Measurements from ENCODE around the gene GRB10.

GRB10 gene

GRCh38 chr7:50657912-50658311, 124.8 kb downstream of the GRB10 start:
- TF ChIP-seq PATZ1 (CRISPR knock-in tag; IDR thresholded peaks at IDR 0.05; ENCODE audit: borderline replicate concordance) = no peak
- no peak for TF ChIP-seq ZNF70 (CRISPR knock-in tag; IDR thresholded peaks at IDR 0.05)
- TF ChIP-seq ZNF565 (CRISPR knock-in tag; conservative IDR thresholded peaks at IDR 0.05; ENCODE audit: low read depth) = no peak
- TF ChIP-seq RARB (CRISPR knock-in tag; IDR thresholded peaks at IDR 0.05) = no peak
- TF ChIP-seq, protein P1, sequence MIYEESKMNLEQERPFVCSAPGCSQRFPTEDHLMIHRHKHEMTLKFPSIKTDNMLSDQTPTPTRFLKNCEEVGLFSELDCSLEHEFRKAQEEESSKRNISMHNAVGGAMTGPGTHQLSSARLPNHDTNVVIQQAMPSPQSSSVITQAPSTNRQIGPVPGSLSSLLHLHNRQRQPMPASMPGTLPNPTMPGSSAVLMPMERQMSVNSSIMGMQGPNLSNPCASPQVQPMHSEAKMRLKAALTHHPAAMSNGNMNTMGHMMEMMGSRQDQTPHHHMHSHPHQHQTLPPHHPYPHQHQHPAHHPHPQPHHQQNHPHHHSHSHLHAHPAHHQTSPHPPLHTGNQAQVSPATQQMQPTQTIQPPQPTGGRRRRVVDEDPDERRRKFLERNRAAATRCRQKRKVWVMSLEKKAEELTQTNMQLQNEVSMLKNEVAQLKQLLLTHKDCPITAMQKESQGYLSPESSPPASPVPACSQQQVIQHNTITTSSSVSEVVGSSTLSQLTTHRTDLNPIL (CRISPR knock-in tag; IDR thresholded peaks at IDR 0.05; ENCODE audit: low read depth) = no peak
- no peak for TF ChIP-seq ZFP30 (CRISPR knock-in tag; IDR thresholded peaks at IDR 0.05)
- no peak for TF ChIP-seq OSR1 (CRISPR knock-in tag; IDR thresholded peaks at IDR 0.05)
- TF ChIP-seq GLIS3 (CRISPR knock-in tag; IDR thresholded peaks at IDR 0.05) = no peak
- no peak for TF ChIP-seq ZNF8 (CRISPR knock-in tag; IDR thresholded peaks at IDR 0.05)
- no peak for TF ChIP-seq TOX (CRISPR knock-in tag; IDR thresholded peaks at IDR 0.05; ENCODE audit: borderline replicate concordance)
- no peak for TF ChIP-seq TSHZ2 (CRISPR knock-in tag; IDR thresholded peaks at IDR 0.05)
- no peak for TF ChIP-seq ARNTL (CRISPR knock-in tag; IDR thresholded peaks at IDR 0.05; ENCODE audit: borderline replicate concordance, low read depth)
- no peak for TF ChIP-seq ISL1 (CRISPR knock-in tag; IDR thresholded peaks at IDR 0.05)
- TF ChIP-seq, protein P2, sequence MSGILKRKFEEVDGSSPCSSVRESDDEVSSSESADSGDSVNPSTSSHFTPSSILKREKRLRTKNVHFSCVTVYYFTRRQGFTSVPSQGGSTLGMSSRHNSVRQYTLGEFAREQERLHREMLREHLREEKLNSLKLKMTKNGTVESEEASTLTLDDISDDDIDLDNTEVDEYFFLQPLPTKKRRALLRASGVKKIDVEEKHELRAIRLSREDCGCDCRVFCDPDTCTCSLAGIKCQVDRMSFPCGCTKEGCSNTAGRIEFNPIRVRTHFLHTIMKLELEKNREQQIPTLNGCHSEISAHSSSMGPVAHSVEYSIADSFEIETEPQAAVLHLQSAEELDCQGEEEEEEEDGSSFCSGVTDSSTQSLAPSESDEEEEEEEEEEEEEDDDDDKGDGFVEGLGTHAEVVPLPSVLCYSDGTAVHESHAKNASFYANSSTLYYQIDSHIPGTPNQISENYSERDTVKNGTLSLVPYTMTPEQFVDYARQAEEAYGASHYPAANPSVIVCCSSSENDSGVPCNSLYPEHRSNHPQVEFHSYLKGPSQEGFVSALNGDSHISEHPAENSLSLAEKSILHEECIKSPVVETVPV (CRISPR knock-in tag; IDR thresholded peaks at IDR 0.05) = no peak
- no peak for TF ChIP-seq CSDC2 (CRISPR knock-in tag; IDR thresholded peaks at IDR 0.05)
- no peak for TF ChIP-seq ZC3H10 (CRISPR knock-in tag; IDR thresholded peaks at IDR 0.05)
- TF ChIP-seq, protein P3, sequence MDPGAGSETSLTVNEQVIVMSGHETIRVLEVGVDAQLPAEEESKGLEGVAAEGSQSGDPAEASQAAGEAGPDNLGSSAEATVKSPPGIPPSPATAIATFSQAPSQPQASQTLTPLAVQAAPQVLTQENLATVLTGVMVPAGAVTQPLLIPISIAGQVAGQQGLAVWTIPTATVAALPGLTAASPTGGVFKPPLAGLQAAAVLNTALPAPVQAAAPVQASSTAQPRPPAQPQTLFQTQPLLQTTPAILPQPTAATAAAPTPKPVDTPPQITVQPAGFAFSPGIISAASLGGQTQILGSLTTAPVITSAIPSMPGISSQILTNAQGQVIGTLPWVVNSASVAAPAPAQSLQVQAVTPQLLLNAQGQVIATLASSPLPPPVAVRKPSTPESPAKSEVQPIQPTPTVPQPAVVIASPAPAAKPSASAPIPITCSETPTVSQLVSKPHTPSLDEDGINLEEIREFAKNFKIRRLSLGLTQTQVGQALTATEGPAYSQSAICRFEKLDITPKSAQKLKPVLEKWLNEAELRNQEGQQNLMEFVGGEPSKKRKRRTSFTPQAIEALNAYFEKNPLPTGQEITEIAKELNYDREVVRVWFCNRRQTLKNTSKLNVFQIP (CRISPR knock-in tag; IDR thresholded peaks at IDR 0.05; ENCODE audit: borderline replicate concordance, low read depth) = no peak
- TF ChIP-seq SNAI2 (CRISPR knock-in tag; IDR thresholded peaks at IDR 0.05) = no peak
- no peak for TF ChIP-seq BACH2 (CRISPR knock-in tag; IDR thresholded peaks at IDR 0.05; ENCODE audit: borderline replicate concordance)
- ATAC-seq = no peak

DNA sequence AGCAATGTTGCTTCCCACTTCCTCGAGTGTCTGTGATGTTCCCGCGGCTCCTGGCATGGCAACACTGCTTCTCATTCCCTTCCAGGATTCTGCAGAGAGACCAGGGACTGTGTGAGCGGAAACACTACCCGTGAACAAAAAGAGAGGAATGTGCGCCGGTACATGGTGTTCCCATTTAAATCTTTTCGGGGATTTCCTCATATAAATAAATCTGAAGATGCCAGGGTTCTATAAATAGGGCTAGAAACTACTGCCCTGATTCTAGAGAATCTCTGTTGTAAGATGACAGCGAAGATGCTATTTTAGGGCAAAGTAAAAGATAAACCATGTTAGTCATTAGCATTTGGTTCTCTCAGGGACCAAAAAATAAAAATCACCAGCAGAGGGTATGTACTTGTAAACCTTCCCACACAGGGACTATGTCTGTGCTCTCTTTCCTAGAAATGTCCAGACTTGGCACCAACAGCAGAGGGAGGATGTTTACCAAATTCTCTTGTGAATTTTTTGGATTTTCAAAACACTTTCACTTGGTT, 125.3 kb downstream of the GRB10 start:
- no peak for ATAC-seq
- TF ChIP-seq RARB (CRISPR knock-in tag; IDR thresholded peaks at IDR 0.05) = no peak
- TF ChIP-seq SNAI2 (CRISPR knock-in tag; IDR thresholded peaks at IDR 0.05) = no peak
- no peak for TF ChIP-seq BACH2 (CRISPR knock-in tag; IDR thresholded peaks at IDR 0.05; ENCODE audit: borderline replicate concordance)
- TF ChIP-seq PPARA (CRISPR knock-in tag; IDR thresholded peaks at IDR 0.05; ENCODE audit: borderline replicate concordance) = no peak
- TF ChIP-seq ZC3H10 (CRISPR knock-in tag; IDR thresholded peaks at IDR 0.05) = no peak
- no peak for TF ChIP-seq CSDC2 (CRISPR knock-in tag; IDR thresholded peaks at IDR 0.05)
- TF ChIP-seq ZFP30 (CRISPR knock-in tag; IDR thresholded peaks at IDR 0.05) = no peak
- no peak for TF ChIP-seq ESRRG (CRISPR knock-in tag; IDR thresholded peaks at IDR 0.05)
- no peak for TF ChIP-seq ISL1 (CRISPR knock-in tag; IDR thresholded peaks at IDR 0.05)
- TF ChIP-seq TOX (CRISPR knock-in tag; IDR thresholded peaks at IDR 0.05; ENCODE audit: borderline replicate concordance) = no peak
- TF ChIP-seq ZFP3 (CRISPR knock-in tag; IDR thresholded peaks at IDR 0.05) = no peak
- TF ChIP-seq PATZ1 (CRISPR knock-in tag; IDR thresholded peaks at IDR 0.05; ENCODE audit: borderline replicate concordance) = no peak
